Parathyroid adenoma (tissue), 2 donors: ENCODE results near the gene SDSL.

Experiments
- H2AFZ ChIP-seq: fragments of 300-600 bp; sonication (generic); one replicate; pipeline ENCODE4 v1.7.0; 2017; ENCODE audit warnings: antibody characterized with exemption, mild to moderate bottlenecking
- H3K27ac ChIP-seq: fragments of 300-600 bp; sonication (generic); one replicate; pipeline ENCODE4 v1.7.0; 2017
- H3K27me3 ChIP-seq: fragments of 300-600 bp; sonication (generic); one replicate; pipeline ENCODE4 v1.7.0; 2017; ENCODE audit warnings: low read length; ENCODE audit not compliant: control insufficient read depth, insufficient read depth
- H3K36me3 ChIP-seq: fragments of 300-600 bp; sonication (generic); one replicate; pipeline ENCODE4 v1.7.0; 2017; ENCODE audit warnings: low read length; ENCODE audit not compliant: control insufficient read depth, insufficient read depth
- H3K4me1 ChIP-seq: fragments of 300-600 bp; sonication (generic); one replicate; pipeline ENCODE4 v1.7.0; 2017; ENCODE audit warnings: control low read depth
- H3K4me2 ChIP-seq: fragments of 300-600 bp; sonication (generic); one replicate; pipeline ENCODE4 v1.7.0; 2017; ENCODE audit warnings: low read length
- H3K4me3 ChIP-seq: fragments of 300-600 bp; sonication (generic); one replicate; pipeline ENCODE4 v1.7.0; 2017; ENCODE audit warnings: low read depth, low read length
- H3K79me2 ChIP-seq: fragments of 300-600 bp; sonication (generic); one replicate; pipeline ENCODE4 v1.7.0; 2017; ENCODE audit warnings: control low read depth
- H3K9ac ChIP-seq: fragments of 300-600 bp; sonication (generic); one replicate; pipeline ENCODE4 v1.7.0; 2017; ENCODE audit warnings: mild to moderate bottlenecking
- H3K9me3 ChIP-seq: fragments of 300-600 bp; sonication (generic); one replicate; pipeline ENCODE4 v1.7.0; 2017; ENCODE audit warnings: low read length; ENCODE audit not compliant: control insufficient read depth
- TF ChIP-seq, protein P1 (sequence below): fragments of 300-600 bp; sonication (generic); IDR thresholded peaks from one replicate; pipeline ENCODE4 v1.7.0; 2017; ENCODE audit warnings: antibody characterized with exemption, mild to moderate bottlenecking
- donor health status: primary hyperparathyroidism.

Gene SDSL

DNA sequence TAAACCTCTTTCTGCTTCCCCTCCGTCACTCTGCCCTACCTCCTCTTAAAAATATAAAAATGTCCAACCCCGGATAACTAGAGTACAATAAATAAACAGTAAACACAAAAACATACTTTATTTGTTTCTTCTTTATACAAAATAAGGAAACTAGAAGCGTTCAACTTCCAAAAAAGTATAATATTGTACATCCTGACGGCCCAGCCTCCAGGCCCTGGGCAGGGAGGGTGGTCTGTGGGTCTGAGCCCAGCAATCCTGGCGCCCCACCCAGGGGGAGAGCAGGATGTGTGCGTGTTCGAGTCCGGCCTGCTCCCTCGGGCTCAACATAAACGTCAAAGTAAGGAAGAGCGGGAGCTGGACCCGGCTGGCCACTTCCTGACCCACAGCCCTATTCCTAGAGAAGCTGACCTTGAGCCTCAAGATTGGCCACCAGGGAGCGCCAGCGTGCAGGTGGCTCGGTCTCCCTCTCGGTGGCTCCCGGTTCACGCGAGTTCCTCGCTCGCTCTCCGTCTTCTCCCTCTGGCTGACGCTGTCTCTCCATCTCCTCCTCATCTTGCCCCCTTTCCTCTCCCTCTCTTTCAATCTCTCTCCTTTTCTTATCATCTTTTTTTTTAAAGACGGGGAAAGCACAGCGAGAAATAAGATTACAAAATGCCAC is 40.1 kb downstream of the SDSL start:
- H3K9ac ChIP-seq = no peak overlapping the region
- peak overlapping the region; percentile 73 for H2AFZ ChIP-seq
- no peaks in the 10 kb centered on the region for H3K4me1 ChIP-seq
- H3K9me3 ChIP-seq = no peaks in the 10 kb centered on the region
- H3K4me2 ChIP-seq = peak overlapping the region; percentile 38
- H3K36me3 ChIP-seq = no peaks in the 10 kb centered on the region
- TF ChIP-seq, protein P1, sequence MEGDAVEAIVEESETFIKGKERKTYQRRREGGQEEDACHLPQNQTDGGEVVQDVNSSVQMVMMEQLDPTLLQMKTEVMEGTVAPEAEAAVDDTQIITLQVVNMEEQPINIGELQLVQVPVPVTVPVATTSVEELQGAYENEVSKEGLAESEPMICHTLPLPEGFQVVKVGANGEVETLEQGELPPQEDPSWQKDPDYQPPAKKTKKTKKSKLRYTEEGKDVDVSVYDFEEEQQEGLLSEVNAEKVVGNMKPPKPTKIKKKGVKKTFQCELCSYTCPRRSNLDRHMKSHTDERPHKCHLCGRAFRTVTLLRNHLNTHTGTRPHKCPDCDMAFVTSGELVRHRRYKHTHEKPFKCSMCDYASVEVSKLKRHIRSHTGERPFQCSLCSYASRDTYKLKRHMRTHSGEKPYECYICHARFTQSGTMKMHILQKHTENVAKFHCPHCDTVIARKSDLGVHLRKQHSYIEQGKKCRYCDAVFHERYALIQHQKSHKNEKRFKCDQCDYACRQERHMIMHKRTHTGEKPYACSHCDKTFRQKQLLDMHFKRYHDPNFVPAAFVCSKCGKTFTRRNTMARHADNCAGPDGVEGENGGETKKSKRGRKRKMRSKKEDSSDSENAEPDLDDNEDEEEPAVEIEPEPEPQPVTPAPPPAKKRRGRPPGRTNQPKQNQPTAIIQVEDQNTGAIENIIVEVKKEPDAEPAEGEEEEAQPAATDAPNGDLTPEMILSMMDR = peak; percentile 90
- H3K27me3 ChIP-seq = peaks cover 8% of the 10 kb centered on the region
- no peaks in the 10 kb centered on the region for H3K79me2 ChIP-seq
- H3K27ac ChIP-seq = no peak overlapping the region
- H3K4me3 ChIP-seq = no peak overlapping the region

DNA sequence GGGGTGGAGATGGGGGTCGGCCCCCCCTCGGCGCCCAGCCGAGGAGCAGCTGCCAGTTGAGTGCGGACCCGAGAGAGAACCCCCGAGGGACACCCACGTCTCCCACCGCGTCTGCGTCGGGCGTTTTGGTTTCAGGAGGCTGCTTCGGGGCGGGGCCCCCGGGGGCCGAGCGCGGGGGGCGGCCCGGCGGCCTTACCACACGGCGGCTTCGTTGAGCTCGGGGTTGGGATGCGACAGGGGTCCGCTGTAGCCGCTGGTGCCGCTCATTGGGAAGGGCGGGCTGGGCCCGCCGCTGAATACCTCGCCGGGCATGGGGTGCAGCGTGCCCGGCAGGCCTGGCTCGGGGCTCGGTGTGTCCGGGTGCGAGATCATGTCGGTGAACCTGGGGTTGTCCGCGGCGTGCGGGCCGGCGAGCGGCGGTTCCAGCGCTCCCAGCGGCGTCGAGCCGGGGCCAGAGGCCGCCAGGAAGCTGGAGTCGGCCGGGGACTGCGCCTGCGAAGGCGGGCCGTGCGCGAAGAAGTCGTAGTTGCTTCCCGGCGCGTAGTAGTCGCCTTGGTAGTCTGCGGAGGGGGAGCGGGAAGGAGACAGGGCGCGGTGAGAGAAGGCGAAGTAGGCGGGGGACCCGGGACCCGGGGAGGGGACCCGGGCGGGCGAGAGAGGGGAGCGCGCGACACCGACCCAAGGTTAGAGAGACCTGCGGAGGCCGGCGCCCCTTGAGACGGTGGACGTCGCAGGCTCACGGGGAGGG is 41.0 kb downstream of the SDSL start:
- Histone ChIP-seq H3K4me1 (peaks cover 3% of the 10 kb centered on the region), H3K36me3 (no peaks in the 10 kb centered on the region), H3K79me2 (no peaks in the 10 kb centered on the region), H3K9ac (no peak overlapping the region), H3K27me3 (peaks cover 14% of the 10 kb centered on the region), H3K4me2 (peak overlapping the region; percentile 49), H3K4me3 (no peak overlapping the region), H2AFZ (peak overlapping the region; percentile 23), H3K9me3 (no peaks in the 10 kb centered on the region), H3K27ac (no peak overlapping the region)
- TF ChIP-seq, protein P1 = no peak

DNA sequence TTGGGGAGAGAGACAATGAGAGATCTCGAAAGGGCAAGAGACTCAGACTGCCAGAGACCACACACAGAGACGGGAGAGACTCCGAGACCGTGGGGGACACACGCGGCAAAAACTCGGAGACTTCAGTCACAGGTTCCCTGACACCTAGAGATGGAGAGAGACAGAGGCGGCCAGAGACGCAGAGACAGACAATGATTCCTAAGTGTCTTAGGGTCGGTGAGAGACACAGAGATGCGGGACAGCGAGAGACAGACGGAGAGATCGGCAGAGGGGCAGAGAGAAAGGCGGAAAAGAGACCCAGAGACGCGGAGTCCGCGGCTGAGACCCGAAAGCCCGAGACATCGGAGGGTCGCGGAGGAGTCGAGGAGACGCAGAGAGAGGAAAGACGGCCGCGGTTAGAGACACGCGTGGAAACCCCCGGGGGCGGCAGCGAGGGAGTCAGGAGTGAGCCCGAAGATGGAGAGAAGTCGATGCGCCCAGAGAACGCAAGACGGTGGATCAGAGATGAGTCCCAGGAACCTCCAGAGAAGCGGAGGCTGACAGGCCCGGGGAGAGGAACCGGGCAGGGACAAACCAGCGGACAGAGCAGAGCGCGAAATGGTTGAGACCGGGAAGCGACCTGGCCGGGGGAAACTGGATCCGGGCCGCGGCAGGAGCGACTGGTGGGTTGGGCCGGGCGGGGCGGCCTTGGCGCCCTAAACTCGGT is 41.7 kb downstream of the SDSL start:
- Histone ChIP-seq H3K4me2 (peak overlapping the region; percentile 49), H3K9ac (no peak overlapping the region), H3K36me3 (no peaks in the 10 kb centered on the region), H3K27me3 (peaks cover 16% of the 10 kb centered on the region), H3K9me3 (no peaks in the 10 kb centered on the region), H3K27ac (no peak overlapping the region), H3K4me1 (peaks cover 3% of the 10 kb centered on the region), H3K79me2 (no peaks in the 10 kb centered on the region), H3K4me3 (peak overlapping the region; percentile 16), H2AFZ (peak overlapping the region; percentile 3)
- TF ChIP-seq, protein P1 = no peak

DNA sequence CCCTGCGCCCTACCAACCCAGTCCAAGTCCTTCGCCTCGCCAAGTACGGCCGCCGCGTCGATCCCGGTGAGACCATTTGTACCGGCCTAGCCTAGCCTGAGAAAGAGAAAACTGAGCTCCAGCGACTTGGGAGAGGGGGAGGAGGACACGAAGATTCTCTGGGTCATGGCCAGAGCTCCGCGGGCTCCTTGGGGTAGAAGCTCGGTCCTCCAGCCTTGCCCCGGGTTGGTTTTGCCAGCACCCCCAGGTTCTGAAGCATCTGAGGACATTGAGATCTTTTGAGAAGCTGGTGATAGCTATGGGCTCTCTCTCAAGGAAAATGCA is 42.2 kb downstream of the SDSL start:
- no peak overlapping the region for H3K9ac ChIP-seq
- H3K79me2 ChIP-seq = no peaks in the 10 kb centered on the region
- H3K9me3 ChIP-seq = no peaks in the 10 kb centered on the region
- peaks cover 3% of the 10 kb centered on the region for H3K4me1 ChIP-seq
- H3K27me3 ChIP-seq = peaks cover 20% of the 10 kb centered on the region
- H3K4me3 ChIP-seq = no peak overlapping the region
- peak overlapping the region; percentile 3 for H2AFZ ChIP-seq
- TF ChIP-seq, protein P1 = no peak
- H3K36me3 ChIP-seq = no peaks in the 10 kb centered on the region
- peak overlapping the region; percentile 40 for H3K4me2 ChIP-seq
- H3K27ac ChIP-seq = no peak overlapping the region
